ENCODE results near the gene SLC16A2.
"Not testable (repeated sequence)": the region's sequence is repeated elsewhere in the genome, so short reads cannot be mapped to it uniquely, and the experiment has no call there.

SLC16A2 gene

DNA sequence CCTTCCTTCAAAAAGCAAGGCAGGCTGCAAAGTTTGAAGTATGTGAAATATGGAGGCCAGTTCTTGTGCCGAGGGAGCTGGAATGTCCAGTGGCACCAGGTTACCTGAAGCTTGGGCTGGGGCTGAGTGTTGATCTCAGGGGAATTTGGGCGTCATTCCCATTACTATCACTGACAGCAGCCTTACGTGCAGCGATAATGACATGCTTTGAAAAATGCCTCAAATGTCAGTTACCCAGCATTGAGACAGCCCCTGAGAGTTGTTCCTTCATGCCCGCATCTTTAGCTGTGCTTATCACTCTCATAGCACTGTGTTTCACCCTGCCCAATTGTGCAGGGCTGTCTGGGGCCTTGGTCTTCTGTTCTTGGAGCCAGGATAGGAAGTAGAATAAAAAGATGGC, 27.4 kb downstream of the SLC16A2 start:
- no peak for DNase-seq

DNA sequence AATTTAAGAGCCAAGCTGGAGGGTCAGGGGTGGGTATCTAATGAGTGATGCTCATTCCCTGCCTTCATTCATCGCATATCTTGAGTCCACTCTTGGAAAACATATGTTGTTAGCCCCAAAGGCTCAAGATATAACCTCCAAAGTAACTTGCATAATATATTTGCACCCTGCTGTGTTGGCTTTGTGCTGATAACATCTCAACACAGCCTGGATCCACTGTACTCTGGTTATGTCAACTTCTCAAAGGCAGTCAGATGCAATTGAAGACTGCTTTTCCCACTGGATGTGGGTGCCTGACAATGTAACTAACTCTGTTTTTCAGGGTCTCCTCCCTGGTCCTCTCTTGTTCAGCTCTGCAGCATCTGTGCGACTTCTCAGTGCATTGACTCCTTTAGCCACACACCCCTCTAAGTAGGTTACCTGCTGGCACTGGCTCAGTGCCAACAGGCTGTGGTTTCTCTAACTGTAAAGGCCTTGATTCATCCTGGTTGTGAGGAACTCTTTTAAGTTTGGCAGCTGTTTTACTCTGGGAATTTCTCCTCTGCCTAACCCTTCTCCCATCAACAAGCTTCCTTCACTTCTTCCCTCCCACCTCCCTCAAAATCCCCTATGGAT, 28.1 kb downstream of the SLC16A2 start:
- DNase-seq: peak; percentile 19

DNA sequence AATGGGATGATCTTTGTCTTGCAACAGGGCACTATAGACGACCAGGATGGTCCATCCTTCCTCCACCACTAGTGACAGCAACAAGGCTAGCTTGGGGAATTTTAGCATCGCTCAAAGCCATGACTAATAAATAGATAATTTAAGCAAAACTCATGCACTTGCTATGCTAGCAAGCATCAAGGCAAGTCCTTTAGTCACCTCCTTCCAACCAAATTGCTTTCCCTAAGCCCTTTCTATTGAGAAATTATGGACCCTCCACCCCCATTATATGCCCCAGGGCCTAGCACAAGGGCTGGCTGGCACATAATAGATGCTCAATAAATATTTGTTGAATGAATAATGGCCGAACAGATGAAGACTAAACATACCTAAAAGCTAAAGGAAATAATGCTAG, 28.6 kb downstream of the SLC16A2 start:
- DNase-seq: no peak

DNA sequence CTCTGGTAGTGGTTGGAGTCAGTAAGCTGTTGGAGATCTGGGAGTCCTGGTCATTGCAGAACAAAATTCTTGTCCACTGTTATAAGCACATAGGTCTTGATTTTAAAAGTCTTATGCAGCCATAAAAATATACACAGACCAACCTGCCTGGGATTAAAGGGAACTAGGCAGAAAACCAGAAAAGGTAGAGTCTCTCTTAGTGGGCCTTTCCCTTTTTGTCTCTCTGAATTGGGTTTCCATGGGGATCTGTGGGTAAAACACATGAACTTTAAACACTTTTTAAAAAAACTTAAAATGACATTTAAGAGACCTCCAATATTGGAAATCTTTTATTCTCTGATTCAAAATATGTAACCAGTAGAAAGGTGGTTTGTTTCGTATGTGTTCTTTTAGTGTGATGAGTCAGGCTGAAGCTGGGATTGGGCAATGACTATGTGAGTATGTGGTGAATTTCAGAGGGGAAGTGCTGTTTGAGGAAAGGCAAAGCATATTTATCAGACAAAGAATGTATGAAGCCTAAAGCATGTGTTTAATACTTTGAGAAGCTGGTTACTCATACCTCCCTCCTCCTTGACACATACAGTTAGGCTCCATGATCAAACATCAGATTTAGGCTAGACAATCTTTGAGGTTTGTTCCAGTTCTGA, 29.6 kb downstream of the SLC16A2 start:
- DNase-seq: peak; percentile 3

DNA sequence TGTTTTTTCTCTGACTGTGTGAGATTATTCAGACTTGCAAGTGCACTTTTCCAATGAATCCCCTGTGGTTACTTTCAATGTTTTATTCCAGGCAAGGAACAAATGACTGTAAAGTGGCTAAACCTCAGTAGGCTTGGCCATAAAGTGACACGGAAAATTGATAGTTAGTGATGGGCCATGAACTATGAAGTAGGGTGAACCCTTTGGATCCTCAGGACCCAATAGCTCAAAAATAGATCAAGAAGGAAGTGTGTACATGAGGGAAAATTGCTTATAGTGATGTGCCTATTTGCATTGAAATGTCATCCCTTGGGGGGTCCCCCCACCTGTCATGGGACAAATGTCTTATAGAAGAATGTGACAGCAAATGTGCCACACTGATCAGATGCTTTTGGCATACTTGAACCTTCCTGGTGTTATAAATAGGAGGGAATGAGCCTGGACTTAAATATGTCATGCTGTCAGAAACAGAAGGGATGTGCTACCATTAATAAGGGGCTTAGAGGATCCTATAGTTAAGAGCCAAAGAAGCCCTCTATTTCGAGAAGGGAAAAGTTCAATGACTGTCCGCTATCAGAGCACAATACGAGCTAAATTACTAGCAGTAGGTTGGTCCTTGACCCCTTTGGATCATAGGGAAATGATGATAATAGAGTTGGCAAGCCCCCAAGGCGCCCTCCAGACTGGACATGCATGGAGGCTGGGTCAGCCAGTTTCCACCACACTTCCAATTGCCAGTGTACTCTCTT, 30.3 kb downstream of the SLC16A2 start:
- DNase-seq: no peak

DNA sequence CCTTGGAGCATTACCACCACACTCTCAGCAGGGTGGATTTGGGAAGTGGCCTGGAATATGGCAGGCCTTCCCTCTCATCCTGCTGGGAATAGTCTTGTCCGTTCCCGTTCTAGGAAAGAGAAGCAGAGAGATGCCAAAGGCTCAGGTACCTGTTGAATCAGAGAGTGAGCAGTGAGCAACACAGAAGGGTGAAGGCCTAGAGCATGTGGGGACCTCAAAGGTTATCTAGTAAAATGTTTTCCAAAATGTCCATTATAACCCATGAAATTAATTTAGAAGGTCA, 30.8 kb downstream of the SLC16A2 start:
- DNase-seq: no peak

DNA sequence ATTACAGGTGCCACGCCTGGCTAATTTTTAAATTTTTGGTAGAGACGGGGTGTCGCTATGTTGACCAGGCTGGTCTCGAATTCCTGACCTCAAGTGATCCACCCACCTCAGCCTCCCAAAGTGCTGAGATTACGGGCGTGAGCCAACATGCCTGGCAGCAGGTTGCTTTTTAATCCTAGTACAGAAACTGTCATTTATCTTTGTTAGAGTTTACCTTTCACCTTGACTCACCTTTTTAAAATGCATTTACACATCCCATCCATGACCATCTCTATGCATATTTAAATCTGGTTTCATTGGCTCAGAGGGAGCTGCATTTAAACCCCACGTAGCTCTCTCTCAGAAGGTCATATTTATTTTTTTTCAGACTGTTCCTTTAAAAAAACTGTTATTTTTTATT, 31.9 kb downstream of the SLC16A2 start:
- no peak for DNase-seq

DNA sequence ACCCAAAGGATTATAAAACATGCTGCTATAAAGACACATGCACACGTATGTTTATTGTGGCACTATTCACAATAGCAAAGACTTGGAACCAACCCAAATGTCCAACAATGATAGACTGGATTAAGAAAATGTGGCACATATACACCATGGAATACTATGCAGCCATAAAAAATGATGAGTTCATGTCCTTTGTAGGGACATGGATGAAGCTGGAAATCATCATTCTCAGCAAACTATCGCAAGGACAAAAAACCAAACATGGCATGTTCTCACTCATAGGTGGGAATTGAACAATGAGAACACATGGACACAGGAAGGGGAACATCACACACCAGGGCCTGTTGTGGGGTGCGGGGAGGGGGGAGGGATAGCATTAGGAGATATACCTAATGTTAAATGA, 32.9 kb downstream of the SLC16A2 start:
- not testable (repeated sequence) for DNase-seq

DNA sequence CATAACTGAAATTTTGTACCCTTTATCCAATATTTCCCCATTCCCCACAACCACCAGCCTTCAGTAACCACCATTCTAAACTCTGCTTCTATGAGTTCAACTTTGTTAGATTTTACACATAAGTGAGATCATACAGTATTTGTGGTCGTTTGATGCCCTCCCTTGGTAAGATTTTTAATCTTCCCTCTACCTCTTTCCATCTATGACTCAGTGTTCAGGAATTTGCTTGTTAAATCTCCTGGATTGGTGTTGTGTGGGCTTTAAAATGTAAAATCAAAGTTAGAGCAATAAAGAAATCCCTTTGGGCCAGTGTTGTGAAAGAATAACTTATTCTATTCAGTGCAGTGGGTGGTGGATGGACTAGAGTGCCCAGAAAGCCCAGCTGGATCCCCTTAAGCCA, 37.4 kb downstream of the SLC16A2 start:
- no peak for DNase-seq

DNA sequence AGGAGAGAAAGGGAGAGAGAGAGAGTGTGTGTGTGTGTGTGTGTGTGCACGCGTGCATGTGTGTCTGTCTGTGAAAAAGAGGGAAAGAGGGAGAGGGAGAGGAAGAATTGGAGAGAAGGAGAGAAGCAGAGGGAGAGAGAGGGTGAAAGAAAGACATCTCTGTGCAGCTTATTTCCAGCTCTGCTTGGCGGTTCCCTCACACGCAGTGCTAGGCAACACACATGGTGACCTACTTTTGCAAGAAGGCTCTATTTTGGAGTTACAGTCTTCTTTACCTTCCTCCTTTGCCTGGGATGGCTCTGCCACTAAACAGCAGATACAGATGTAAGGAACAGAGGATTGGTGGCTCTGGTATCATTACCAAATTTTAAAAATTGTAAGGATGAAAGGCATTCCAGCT, 40.1 kb downstream of the SLC16A2 start:
- no peak for DNase-seq

DNA sequence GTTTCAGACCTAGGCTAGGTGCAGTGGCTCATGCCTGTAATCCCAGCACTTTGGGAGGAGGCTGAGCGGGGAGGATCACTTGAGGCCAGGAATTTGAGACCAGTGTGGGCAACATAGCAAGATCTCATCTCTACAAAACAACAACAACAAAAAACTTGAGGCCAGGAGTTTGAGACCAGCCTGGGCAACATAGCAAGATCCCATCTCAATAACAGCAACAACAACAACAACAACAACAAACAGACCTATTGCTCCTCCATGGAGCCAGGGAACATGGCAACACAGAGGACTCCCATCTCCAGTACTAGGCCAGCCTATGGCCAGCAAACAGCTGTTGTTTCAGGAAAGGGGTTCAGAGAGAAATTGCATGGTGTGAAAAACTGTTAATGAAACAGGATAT, 43.4 kb downstream of the SLC16A2 start:
- DNase-seq: no peak

DNA sequence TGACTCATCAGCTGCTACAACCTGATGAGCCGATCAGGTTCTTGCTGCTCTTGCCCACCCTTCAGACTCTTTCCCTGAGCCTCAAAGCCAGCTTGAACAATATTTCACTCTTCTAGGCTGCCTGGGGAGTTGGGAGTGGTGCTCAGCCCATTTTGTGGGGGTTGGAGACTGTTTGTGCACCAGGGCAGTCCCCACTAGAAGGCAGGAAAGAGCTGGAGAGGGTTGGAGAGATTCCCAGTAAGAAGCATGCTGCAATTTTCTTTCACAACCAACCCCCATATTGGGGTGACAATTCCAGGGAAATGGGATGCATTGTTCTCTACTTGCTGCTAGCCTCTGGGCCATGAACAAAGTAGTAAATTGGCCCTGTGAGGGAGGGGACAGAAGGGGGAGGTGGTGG, 44.1 kb downstream of the SLC16A2 start:
- DNase-seq: no peak

DNA sequence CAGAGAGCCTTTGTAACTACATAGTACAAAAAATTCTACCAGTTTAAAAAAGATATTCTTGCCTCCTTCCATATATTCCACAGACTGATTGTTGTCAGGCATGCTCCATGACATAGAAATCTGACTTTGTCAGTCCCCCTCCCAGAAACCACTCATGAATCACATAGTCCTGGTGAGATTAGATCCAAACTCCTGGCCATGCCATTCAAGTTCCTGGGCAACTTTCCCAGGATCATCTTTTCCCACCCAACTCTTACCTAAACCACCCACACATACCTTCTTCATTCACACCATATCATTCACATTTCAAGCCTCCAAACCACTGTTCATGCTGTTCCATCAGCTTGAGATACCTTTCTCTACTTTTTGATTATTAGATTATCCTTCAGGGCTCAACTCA, 46.4 kb downstream of the SLC16A2 start:
- no peak for DNase-seq

DNA sequence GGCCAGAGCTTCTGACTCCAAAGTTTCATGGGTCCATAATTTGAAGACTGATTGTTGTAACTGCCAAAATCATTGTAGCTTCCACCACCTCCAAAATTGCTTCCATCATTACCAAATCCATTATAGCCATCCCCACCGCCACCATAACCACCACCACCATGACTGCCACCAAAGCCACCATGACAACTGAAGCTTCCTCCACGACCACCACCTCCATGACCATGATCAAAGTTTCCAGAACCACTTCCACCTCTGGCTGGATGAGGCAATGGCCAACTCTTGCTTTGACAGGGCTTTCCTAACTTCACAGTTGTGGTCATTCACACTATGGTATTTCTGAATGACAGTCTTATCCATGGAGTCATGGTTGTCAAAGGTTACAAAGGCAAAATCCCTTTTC, 51.8 kb downstream of the SLC16A2 start:
- DNase-seq: not testable (repeated sequence)

DNA sequence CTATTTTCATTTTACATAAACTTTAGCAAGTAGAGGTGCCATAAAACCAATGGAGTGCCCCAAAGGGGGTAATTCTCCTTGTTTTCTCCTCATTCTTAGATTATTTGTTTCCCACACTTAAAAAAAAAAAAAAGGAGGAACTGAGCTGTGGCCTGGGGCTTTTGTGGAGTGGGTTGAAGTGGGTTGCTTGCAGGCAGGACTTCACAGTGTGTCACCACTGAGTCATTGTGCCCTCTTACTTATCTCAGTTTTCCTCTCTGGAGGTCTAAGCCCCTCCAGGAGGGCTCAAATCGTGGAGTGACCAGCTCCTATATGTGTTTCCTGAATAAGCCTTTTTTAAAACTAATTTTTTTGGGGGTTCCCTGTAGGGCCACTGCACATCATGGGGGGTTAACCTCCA, 69.0 kb downstream of the SLC16A2 start:
- DNase-seq: no peak

DNA sequence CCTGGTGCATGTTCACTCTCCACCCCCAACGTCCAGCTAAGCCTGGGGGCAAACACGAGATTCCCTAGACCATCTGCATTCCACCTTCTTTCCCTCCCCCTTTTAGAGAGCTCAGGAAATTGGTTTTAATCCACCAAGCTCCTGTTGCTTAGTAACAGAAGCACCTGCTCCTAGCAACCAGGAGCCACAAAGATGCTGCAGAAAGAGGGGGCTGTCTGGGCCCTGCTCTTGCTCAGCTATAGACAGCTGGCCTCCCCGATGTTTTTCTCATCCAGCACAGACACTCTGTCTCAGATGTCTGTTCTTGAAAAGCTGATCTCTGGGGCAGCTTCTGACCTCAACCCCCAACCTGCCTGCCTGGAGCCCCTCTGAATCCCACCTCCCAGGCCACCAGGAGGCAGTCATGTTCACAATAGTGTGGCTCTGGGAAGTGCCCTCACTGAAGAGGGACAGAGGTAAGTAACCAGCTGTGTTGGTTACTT, 71.5 kb downstream of the SLC16A2 start:
- DNase-seq: peak; percentile 18

DNA sequence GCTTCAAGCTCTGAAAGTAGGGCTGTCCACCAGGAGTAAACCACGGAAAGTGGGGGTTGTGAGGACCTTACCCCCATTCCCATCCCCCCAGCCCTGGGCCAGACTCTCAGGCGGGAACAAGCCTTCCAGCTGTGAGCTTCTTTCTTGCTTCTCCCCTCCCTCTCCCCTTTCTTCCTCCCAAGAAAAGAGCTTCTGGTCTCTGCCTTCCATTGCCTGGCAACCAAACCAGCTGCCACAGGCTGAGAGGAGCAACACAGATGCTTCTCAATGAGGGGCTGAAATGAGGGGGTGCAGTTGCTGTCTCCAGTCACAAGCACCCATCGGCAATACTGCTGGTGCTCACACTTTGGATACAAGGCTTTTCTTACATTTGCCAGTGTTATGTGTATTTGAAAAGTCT, 72.5 kb downstream of the SLC16A2 start:
- DNase-seq: no peak

DNA sequence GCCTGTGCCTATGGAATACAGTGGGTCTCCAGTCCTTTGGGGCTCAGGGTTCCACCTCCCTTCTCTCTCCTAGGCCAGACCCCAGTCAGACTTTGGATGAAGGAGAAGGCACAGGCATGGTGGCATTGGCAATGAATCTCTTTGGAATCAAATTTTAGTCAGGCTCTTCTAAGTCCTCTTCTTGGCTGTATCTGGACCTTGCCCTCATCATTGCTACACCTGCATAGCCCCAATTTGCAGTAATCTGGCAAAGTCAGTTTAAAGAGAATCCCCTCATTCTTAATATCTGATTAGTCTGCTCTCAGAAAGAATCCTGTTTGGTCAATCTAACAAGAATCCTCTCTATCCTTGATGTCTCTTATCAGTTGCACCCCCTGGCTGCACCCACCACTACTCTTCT, 77.6 kb downstream of the SLC16A2 start:
- DNase-seq: no peak

DNA sequence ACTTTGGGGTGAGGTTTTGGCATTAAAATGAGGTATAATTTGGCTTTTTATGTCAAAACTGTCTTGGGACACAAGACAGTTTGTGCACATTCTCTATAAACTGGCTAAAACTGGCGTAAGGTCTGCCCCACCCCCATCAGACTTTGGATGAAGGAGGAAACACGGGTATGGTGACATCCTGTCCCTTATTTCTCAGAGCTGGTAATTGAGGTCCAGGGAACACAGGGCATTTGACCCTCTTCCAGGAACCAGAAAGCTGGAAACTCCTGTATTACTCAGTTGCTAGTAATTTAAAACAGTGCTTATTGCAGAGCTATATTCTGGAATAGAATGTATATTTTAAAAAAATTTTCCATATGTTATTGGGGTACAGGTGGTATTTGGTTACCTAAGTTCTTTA, 78.8 kb downstream of the SLC16A2 start:
- DNase-seq: no peak

DNA sequence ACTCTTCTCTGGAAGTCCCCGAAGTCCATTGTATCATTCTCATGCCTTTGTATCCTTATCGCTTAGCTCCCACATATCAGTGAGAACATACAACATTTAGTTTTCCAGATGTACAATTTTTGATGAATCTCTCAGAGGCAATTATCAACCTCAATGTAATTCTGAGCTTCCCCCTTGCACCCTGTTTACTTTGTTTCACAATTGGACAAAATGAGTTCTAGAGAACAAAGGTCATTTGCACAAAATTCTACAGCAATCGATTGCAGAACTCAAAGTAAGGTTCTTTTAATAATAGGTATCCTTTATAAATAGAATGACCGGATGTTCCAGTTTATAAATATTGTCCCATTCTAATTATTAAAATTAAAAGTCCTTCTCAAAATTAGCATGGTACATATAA, 79.3 kb downstream of the SLC16A2 start:
- no peak for DNase-seq

DNA sequence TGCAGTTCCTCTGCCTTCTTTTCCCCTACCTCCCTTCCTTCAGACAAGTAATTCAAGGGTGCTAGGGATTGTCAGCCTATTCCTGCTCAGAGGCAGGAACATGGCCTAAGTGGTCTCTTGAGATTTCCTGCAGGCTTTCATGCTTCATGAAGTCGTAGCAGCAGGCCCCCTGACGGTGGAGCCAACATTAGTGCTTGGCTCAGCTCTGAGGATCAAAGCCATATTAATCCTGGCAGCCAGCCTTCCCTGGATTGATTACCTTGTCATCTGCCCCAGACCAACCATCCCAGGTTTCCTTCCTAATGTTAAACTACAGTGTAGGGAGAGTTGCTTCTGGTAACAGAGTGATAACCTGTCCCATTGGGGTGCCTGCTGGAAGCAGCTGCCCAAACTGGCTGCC, 84.1 kb downstream of the SLC16A2 start:
- DNase-seq: no peak

DNA sequence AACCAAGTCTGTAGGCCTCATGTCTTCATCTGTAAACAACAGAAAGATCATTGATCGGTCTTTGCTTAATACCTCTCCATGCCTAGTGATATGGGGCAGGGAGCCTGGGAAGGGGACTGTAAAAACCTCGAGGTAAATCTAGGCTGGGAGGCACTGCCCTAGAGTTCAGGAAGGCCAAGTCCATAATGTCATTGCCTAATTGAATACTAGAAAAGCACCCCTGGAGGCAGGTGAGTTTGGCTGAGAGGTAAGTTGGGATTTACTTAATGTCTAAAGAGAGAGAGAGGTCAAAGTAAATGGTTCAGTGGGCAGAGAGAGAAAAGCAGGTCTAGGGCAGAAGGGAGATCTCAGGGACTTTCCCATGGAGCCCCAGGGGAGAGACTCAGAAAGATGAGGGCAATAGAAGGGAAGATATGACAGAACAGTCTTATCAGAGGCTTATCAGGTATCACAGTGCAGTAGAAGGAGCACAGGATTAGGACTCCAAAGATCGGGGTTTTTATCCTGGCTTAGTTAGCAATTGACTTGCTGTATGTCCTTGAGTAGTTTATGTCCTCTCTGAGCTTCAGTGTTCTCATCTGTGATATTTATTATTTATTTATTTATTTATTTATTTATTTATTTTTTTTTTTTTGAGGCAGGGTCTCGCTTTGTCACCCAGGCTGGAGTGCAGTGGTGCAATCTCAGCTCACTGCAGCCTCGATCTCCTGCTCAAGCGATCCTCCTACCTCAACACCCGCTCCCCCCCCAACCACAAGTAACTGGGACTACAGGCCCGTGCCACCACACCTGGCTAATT, 85.2 kb downstream of the SLC16A2 start:
- no peak for DNase-seq

DNA sequence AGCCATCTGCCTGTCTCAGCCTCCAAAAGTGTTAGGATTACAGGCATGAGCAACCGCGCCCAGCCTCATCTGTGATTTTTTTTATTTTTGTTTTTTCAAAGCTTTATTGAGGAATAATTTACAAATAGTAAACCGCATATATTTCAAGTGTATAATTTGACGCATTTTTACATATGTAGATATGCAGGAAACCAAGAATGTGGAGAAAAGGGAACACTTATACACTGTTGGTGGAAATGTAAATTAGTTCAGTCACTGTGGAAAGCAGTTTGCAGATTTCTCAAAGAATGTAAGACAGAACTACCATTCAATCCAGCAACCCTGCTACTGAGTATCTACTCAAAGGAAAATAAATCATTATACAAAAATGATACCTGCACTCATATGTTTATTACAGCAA, 85.9 kb downstream of the SLC16A2 start:
- DNase-seq: no peak

DNA sequence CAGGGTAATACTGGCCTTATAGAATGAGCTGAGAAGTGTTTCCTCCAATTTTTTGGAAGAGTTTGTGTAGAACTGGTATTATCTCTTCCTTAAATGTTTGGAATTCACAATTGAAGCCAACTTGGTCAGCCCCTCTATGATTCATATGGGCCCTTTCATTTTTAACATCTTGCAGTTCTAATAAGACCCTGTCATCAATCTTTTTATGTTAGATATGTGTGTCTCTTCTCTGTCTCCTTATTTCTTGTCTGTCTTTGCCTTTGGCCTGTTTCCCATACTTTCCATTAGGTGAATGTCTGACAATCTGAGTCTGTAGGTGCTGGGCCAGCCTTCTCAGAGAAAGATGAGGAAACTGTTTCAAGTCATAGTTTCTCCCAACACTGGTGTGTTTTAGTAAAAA, 88.7 kb downstream of the SLC16A2 start:
- no peak for DNase-seq

Measured in stimulated activated CD4-positive, alpha-beta T cell treated with anti-CD3 and anti-CD28 coated beads, Interleukin-4, amount 100 ng/mL, for 24 hours (primary cell).